ENCODE results near the gene PHAF1. TPM values are rescaled to one million over a fixed set of nuclear protein-coding genes. Genes with fewer than 3 reads are reported as not detected.

The PHAF1 gene
- total and polyA plus RNA-seq, 9 of the 15 experiments (the other 6 are each of a cell fraction or from before 2014, with no cell fraction given), result 5.1 to 25.4 (median 13.8) TPM

GRCh38 chr16:67098599-67098998 lies 11.1 kb upstream of the PHAF1 start:
- ATAC-seq (no peak), FAIRE-seq (no peak), DNase-seq (ENCODE audit: extremely low read depth in 1 of 4, low spot score in 3 of 4) (no peak)
- Histone ChIP-seq H4K20me1 (replicated peaks; ENCODE audit: control insufficient read depth, insufficient read depth, low read length) (no peaks in the 10 kb centered on the region), H3K9me1 (ENCODE audit: control insufficient read depth, insufficient read depth, low read length) (no peaks in the 10 kb centered on the region), H3K4me3 (no peak overlapping the region), H3K79me2 (ENCODE audit: control insufficient read depth, insufficient read depth, low read length) (no peaks in the 10 kb centered on the region), H3K27me3 (ENCODE audit: control insufficient read depth in 2 of 2, insufficient read depth in 2 of 2, low read length in 2 of 2) (no peaks in the 10 kb centered on the region), H3K9ac (ENCODE audit: insufficient read depth in 1 of 2, low read depth in 2 of 2, low read length in 2 of 2) (no peak overlapping the region), H3K4me1 (replicated peaks in 1 of 2; ENCODE audit: control insufficient read depth in 2 of 2, insufficient read depth in 2 of 2, low read length in 2 of 2) (no peaks in the 10 kb centered on the region), H3K27ac (ENCODE audit: extremely low read depth, low read depth, low read length) (no peak overlapping the region), H2AFZ (ENCODE audit: low read depth, low read length) (no peak overlapping the region), H3K4me2 (ENCODE audit: insufficient read depth, low read length) (no peak overlapping the region), H3K9me3 (replicated peaks; ENCODE audit: control insufficient read depth, insufficient read depth, low read depth, low read length) (no peaks in the 10 kb centered on the region), H3K36me3 (ENCODE audit: control insufficient read depth, insufficient read depth, low read length) (peaks cover 27% of the 10 kb centered on the region; the same call in 1 of the 3 replicates)
- BruUV-seq (replicated peaks), result no TSS peak
- in situ Hi-C loops (cut with MboI) (no loop called here), intact Hi-C loops (cut with micrococcal nuclease) (no loop called here)
- ChIA-PET CTCF (ENCODE audit: low intra/inter-chr PET ratio) (no interaction called here), POLR2A (no interaction called here)
- 78% methylated on average over 2 of the region's 2 CpGs for WGBS (ENCODE audit: insufficient coverage, low coverage, missing lambda C conversion rate)
- no peak for TF ChIP-seq TAL1 (IDR thresholded peaks at IDR 0.05)
- TF ChIP-seq GTF2F1 (IDR thresholded peaks at IDR 0.05; ENCODE audit: low read depth, low read length), result no peak
- no peak for TF ChIP-seq COPS2 (conservative IDR thresholded peaks at IDR 0.05)
- TF ChIP-seq ZMIZ1 (IDR thresholded peaks at IDR 0.05; ENCODE audit: low read depth in 2 of 2, low read length in 2 of 2), result no peak
- no peak for TF ChIP-seq ZBTB8A (IDR thresholded peaks at IDR 0.05; ENCODE audit: partially characterized antibody)
- TF ChIP-seq SLC30A9 (CRISPR knock-in tag; IDR thresholded peaks at IDR 0.05), result no peak
- no peak for TF ChIP-seq BMI1 (IDR thresholded peaks at IDR 0.05; ENCODE audit: low read length)
- no peak for TF ChIP-seq EGR1 (conservative IDR thresholded peaks at IDR 0.05)
- no peak for TF ChIP-seq MXI1 (IDR thresholded peaks at IDR 0.05; ENCODE audit: low read depth, low read length)
- TF ChIP-seq RERE (CRISPR knock-in tag; IDR thresholded peaks at IDR 0.05; ENCODE audit: borderline replicate concordance), result no peak
- no peak for TF ChIP-seq TRIM24 (IDR thresholded peaks at IDR 0.05)
- no peak for TF ChIP-seq NELFE (IDR thresholded peaks at IDR 0.05; ENCODE audit: insufficient read depth, insufficient read length)
- no peak for TF ChIP-seq ZKSCAN1 (IDR thresholded peaks at IDR 0.05; ENCODE audit: low read depth, low read length)
- no peak for TF ChIP-seq NR1H2 (CRISPR knock-in tag; IDR thresholded peaks at IDR 0.05)
- no peak for TF ChIP-seq ZNF134 (CRISPR knock-in tag; conservative IDR thresholded peaks at IDR 0.05)
- no peak for TF ChIP-seq ZNF140 (CRISPR knock-in tag; IDR thresholded peaks at IDR 0.05)

Measured in K562 (cell line).